Measurements from ENCODE around the gene SMTN.

GRCh38 chr22:31134688-31135087 is 53.6 kb downstream of the SMTN start:
- TF ChIP-seq POLR2AphosphoS5 (IDR thresholded peaks at IDR 0.05), result no peak
- no peak for TF ChIP-seq EP300 (IDR thresholded peaks at IDR 0.05; ENCODE audit: low read depth)
